ENCODE results near the gene POM121. TPM values are rescaled to one million over a fixed set of nuclear protein-coding genes. Genes with fewer than 3 reads are reported as not detected.
"Not testable (repeated sequence)": the region's sequence is repeated elsewhere in the genome, so short reads cannot be mapped to it uniquely, and the experiment has no call there.

The POM121 gene
- total RNA-seq (9.6 and 10.3 TPM in 2 replicates), polyA plus RNA-seq (16.1 and 17.8 TPM in 2 replicates)

DNA sequence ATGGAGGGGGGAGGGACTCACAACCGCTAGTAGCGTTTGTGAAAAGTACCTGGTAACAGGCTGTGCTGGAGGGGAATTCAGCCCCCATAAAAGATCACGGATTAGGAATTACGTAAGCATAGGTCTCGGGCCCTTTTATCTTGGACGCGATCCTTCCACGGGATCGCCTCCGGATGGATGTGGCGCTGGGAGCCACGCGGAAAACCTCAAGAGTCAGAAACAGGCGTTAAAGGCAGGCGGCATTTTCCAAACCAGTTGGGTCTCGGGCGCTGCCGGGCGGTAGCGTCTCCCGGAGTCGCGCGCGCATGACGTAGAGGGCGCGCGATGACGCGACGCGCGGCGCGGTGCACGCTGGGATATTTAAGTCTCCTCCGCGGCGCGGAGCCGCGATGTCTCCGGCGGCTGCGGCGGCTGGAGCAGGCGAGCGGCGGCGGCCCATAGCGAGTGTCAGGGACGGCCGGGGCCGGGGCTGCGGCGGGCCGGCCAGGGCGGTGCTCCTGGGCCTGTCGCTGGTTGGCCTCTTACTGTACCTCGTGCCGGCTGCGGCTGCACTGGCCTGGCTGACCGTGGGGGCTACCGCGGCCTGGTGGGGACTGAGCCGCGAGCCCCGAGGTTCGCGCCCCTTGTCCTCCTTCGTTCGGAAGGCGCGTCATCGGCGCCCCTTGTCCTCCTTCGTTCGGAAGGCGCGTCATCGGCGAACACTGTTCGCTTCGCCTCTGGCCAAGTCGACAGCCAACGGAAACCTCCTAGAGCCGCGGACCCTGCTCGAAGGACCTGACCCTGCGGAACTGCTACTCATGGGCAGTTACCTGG lies at the start of gene POM121:
POM121 (plus strand) TSS at position 363 of the 813 bp plus-strand sequence; CDS start at position 390, 27 bp downstream.
- peak within 1 kb of the TSS; percentile 82 for H2AFZ ChIP-seq

GRCh38 chr7:72879079-72879736 lies 45.7 kb upstream of the POM121 start:
- H3K4me1 ChIP-seq (ENCODE audit: insufficient read depth); H3K9me2 ChIP-seq (replicated peaks; ENCODE audit: insufficient read depth); H3K36me3 ChIP-seq (replicated peaks; ENCODE audit: insufficient read depth, low read depth); H3K27me3 ChIP-seq; H3K9me3 ChIP-seq (ENCODE audit: low read depth); H4K20me1 ChIP-seq (ENCODE audit: insufficient read depth, poor library complexity, severe bottlenecking): not testable (repeated sequence)
- 0% methylated on average over 25 of the region's 59 CpGs for WGBS (ENCODE audit: low lambda C conversion rate, missing lambda C conversion rate)
- H2AFZ ChIP-seq = peak overlapping the region; percentile 69
- peak overlapping the region; percentile 93 for H3K27ac ChIP-seq
- H3K4me3 ChIP-seq = peak overlapping the region; percentile 74
- peaks cover 22% of the 10 kb centered on the region for H3K79me2 ChIP-seq
- peak; percentile 80 for DNase-seq (ENCODE audit: low spot score)
- peak overlapping the region; percentile 92 for H3K4me2 ChIP-seq

More for the DNA sequence above, at the start of gene POM121:
- Histone ChIP-seq H3K4me1 (ENCODE audit: insufficient read depth) (peaks cover 17% of the 10 kb centered on the region), H3K36me3 (replicated peaks; ENCODE audit: insufficient read depth, low read depth) (no peaks in the 10 kb centered on the region), H4K20me1 (ENCODE audit: insufficient read depth, poor library complexity, severe bottlenecking) (peaks cover 4% of the 10 kb centered on the region), H3K27me3 (no peaks in the 10 kb centered on the region), H3K4me2 (peak within 1 kb of the TSS; percentile 89), H3K9me3 (ENCODE audit: low read depth) (no peaks in the 10 kb centered on the region), H3K4me3 (peak within 1 kb of the TSS; percentile 87), H3K27ac (peak within 1 kb of the TSS; percentile 94), H3K79me2 (peaks cover 72% of the 10 kb centered on the region), H3K9me2 (replicated peaks; ENCODE audit: insufficient read depth) (no peaks in the 10 kb centered on the region)
- DNase-seq (ENCODE audit: low spot score) = peak; percentile 94
- TF ChIP-seq, protein P1, sequence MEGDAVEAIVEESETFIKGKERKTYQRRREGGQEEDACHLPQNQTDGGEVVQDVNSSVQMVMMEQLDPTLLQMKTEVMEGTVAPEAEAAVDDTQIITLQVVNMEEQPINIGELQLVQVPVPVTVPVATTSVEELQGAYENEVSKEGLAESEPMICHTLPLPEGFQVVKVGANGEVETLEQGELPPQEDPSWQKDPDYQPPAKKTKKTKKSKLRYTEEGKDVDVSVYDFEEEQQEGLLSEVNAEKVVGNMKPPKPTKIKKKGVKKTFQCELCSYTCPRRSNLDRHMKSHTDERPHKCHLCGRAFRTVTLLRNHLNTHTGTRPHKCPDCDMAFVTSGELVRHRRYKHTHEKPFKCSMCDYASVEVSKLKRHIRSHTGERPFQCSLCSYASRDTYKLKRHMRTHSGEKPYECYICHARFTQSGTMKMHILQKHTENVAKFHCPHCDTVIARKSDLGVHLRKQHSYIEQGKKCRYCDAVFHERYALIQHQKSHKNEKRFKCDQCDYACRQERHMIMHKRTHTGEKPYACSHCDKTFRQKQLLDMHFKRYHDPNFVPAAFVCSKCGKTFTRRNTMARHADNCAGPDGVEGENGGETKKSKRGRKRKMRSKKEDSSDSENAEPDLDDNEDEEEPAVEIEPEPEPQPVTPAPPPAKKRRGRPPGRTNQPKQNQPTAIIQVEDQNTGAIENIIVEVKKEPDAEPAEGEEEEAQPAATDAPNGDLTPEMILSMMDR (IDR thresholded peaks at IDR 0.05; ENCODE audit: poor library complexity) = no peak
- under 1% methylated on average over 78 of the region's 91 CpGs for WGBS (ENCODE audit: low lambda C conversion rate, missing lambda C conversion rate)

- not testable (repeated sequence) for H4K20me1 ChIP-seq (ENCODE audit: insufficient read depth, poor library complexity, severe bottlenecking); H3K9me2 ChIP-seq (replicated peaks; ENCODE audit: insufficient read depth); H3K4me1 ChIP-seq (ENCODE audit: insufficient read depth); H3K9me3 ChIP-seq (ENCODE audit: low read depth); H3K36me3 ChIP-seq (replicated peaks; ENCODE audit: insufficient read depth, low read depth); H3K27me3 ChIP-seq
- peak overlapping the region; percentile 92 for H3K4me2 ChIP-seq
- H2AFZ ChIP-seq = peak overlapping the region; percentile 21
- DNase-seq (ENCODE audit: low spot score) = peak; percentile 74
- H3K79me2 ChIP-seq = peaks cover 28% of the 10 kb centered on the region
- H3K4me3 ChIP-seq = peak overlapping the region; percentile 74
- whole genome bisulfite sequencing (ENCODE audit: low lambda C conversion rate, missing lambda C conversion rate) = 1% methylated on average over 31 of the region's 35 CpGs
- peak overlapping the region; percentile 93 for H3K27ac ChIP-seq
Measured at GRCh38 chr7:72879737-72880215, 45.1 kb upstream of the POM121 start.

DNA sequence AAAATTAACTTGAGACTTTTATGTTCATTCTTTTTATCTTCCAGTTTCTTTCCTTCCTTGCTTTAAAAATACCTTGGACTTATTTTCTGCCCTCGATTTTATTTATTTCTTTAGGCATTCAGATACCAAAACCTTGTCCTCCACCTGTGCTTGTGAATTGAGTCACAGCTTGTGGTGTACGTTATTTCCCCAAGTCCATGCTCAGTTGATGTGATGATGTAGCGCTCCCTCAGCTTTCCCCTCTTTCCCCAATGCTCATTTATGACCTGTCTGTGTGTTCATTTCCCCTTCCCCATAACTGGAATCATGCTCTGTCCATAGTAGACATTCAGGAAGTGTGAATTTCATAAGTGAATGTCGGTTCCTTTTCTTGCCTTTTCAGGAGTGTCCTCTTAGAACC lies 33.1 kb upstream of the POM121 start:
- not testable (repeated sequence) for H3K4me2 ChIP-seq; H4K20me1 ChIP-seq (ENCODE audit: insufficient read depth, poor library complexity, severe bottlenecking); H3K36me3 ChIP-seq (replicated peaks; ENCODE audit: insufficient read depth, low read depth); H3K4me1 ChIP-seq (ENCODE audit: insufficient read depth); H3K9me3 ChIP-seq (ENCODE audit: low read depth); H2AFZ ChIP-seq; H3K4me3 ChIP-seq; H3K27ac ChIP-seq; DNase-seq (ENCODE audit: low spot score); H3K9me2 ChIP-seq (replicated peaks; ENCODE audit: insufficient read depth); H3K27me3 ChIP-seq
- peaks cover 27% of the 10 kb centered on the region for H3K79me2 ChIP-seq
- WGBS (ENCODE audit: low lambda C conversion rate, missing lambda C conversion rate) = 97% methylated on average over 4 of the region's 4 CpGs

DNA sequence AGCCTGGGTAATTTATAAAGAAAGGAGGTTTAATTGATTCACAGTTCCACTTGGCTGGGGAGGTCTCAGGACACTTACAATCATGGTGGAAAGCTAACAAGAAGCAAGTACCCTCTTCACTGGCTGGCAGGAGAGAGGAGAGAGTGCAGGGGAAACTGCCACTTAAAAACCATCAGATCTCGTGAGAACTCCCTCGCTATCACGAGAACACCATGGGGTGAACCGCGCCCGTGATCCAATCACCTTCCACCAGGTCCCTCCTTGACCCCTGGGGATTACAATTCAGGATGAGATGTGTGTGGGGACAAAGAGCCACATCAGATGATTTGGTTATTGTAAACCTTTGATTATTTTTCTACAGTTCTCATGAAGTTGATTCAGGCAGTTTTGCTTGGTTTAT lies 20.2 kb upstream of the POM121 start:
- not testable (repeated sequence) for H3K4me1 ChIP-seq (ENCODE audit: insufficient read depth); H3K27me3 ChIP-seq; H3K4me2 ChIP-seq; H2AFZ ChIP-seq; DNase-seq (ENCODE audit: low spot score); H3K27ac ChIP-seq; H3K9me2 ChIP-seq (replicated peaks; ENCODE audit: insufficient read depth); H4K20me1 ChIP-seq (ENCODE audit: insufficient read depth, poor library complexity, severe bottlenecking); H3K4me3 ChIP-seq; H3K36me3 ChIP-seq (replicated peaks; ENCODE audit: insufficient read depth, low read depth); H3K9me3 ChIP-seq (ENCODE audit: low read depth)
- WGBS (ENCODE audit: low lambda C conversion rate, missing lambda C conversion rate) = 95% methylated on average over 6 of the region's 6 CpGs
- H3K79me2 ChIP-seq = peaks cover 64% of the 10 kb centered on the region

GRCh38 chr7:72908422-72908821 lies 16.5 kb upstream of the POM121 start:
- not testable (repeated sequence) for H2AFZ ChIP-seq; H3K27me3 ChIP-seq; H3K9me2 ChIP-seq (replicated peaks; ENCODE audit: insufficient read depth); H3K4me3 ChIP-seq; DNase-seq (ENCODE audit: low spot score); H4K20me1 ChIP-seq (ENCODE audit: insufficient read depth, poor library complexity, severe bottlenecking); H3K4me1 ChIP-seq (ENCODE audit: insufficient read depth); H3K9me3 ChIP-seq (ENCODE audit: low read depth); H3K36me3 ChIP-seq (replicated peaks; ENCODE audit: insufficient read depth, low read depth); H3K4me2 ChIP-seq; H3K27ac ChIP-seq
- 85% methylated on average over 10 of the region's 10 CpGs for WGBS (ENCODE audit: low lambda C conversion rate, missing lambda C conversion rate)
- H3K79me2 ChIP-seq = peaks cover 54% of the 10 kb centered on the region

- not testable (repeated sequence) for DNase-seq (ENCODE audit: low spot score); H3K9me3 ChIP-seq (ENCODE audit: low read depth); H3K4me3 ChIP-seq; H4K20me1 ChIP-seq (ENCODE audit: insufficient read depth, poor library complexity, severe bottlenecking); H3K36me3 ChIP-seq (replicated peaks; ENCODE audit: insufficient read depth, low read depth); H2AFZ ChIP-seq; H3K9me2 ChIP-seq (replicated peaks; ENCODE audit: insufficient read depth); H3K27me3 ChIP-seq; H3K27ac ChIP-seq; H3K4me2 ChIP-seq; H3K4me1 ChIP-seq (ENCODE audit: insufficient read depth)
- 96% methylated on average over 9 of the region's 12 CpGs for WGBS (ENCODE audit: low lambda C conversion rate, missing lambda C conversion rate)
- peaks cover 49% of the 10 kb centered on the region for H3K79me2 ChIP-seq
Measured at GRCh38 chr7:72911395-72911794, 13.5 kb upstream of the POM121 start.

DNA sequence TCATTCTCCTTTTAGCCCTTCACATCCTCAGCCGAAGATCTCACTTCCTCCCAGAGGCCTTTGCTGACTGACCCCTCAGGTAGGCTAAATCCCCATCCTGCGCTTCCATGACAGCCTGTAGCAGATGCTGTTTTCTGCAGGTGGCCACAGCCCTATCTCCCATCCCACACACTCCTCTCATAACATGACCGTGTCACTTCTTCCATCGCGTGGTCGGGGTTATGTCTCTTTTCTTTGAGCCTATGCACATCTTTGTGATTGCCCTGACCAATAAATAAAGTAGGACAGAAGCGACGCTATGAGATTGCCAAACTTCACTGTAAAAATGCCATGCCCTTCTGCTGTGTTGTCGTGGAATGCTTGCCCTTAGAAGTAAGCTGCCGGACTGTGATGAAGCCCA lies 11.1 kb upstream of the POM121 start:
- not testable (repeated sequence) for H3K27me3 ChIP-seq; H2AFZ ChIP-seq; H3K36me3 ChIP-seq (replicated peaks; ENCODE audit: insufficient read depth, low read depth); H3K9me3 ChIP-seq (ENCODE audit: low read depth); H3K4me3 ChIP-seq; H3K4me2 ChIP-seq; H4K20me1 ChIP-seq (ENCODE audit: insufficient read depth, poor library complexity, severe bottlenecking); H3K9me2 ChIP-seq (replicated peaks; ENCODE audit: insufficient read depth); H3K4me1 ChIP-seq (ENCODE audit: insufficient read depth); H3K27ac ChIP-seq; DNase-seq (ENCODE audit: low spot score)
- 92% methylated on average over 10 of the region's 10 CpGs for WGBS (ENCODE audit: low lambda C conversion rate, missing lambda C conversion rate)
- peaks cover 48% of the 10 kb centered on the region for H3K79me2 ChIP-seq
